ENCODE measurements around the gene LRFN2. TPM values are rescaled to one million over a fixed set of nuclear protein-coding genes. Genes with fewer than 3 reads are reported as not detected.

Gene LRFN2
- total and polyA plus RNA-seq, 4 donors = under 0.01 to 0.01 TPM; not detected in 2

- no peaks in the 10 kb centered on the region for H3K27me3 ChIP-seq (ENCODE audit: control insufficient read depth in 4 of 4, insufficient read depth in 4 of 4, low read length in 3 of 4)
- peaks cover 0 to under 1% (median 0%) of the 10 kb centered on the region in 4 donors for H3K4me1 ChIP-seq (ENCODE audit: control insufficient read depth in 4 of 4, insufficient read depth in 4 of 4, low read length in 3 of 4)
- H3K27ac ChIP-seq (ENCODE audit: low read depth in 1 of 2, low read length in 2 of 2) = no peak overlapping the region
- H3K9me3 ChIP-seq (ENCODE audit: control insufficient read depth in 4 of 4, low read length in 3 of 4) = no peaks in the 10 kb centered on the region
- TF ChIP-seq CTCF (IDR thresholded peaks at IDR 0.05; ENCODE audit: low read depth, low read length, missing input control) (no peak), EGR1 (IDR thresholded peaks at IDR 0.05; ENCODE audit: low read depth in 2 of 2) (no peak), JUND (IDR thresholded peaks at IDR 0.05) (no peak), HNF4G (IDR thresholded peaks at IDR 0.05) (no peak), GABPA (IDR thresholded peaks at IDR 0.05 in 1 of 2, conservative IDR thresholded peaks at IDR 0.05 in 1 of 2) (no peak), ZBTB33 (IDR thresholded peaks at IDR 0.05) (no peak), ATF3 (IDR thresholded peaks at IDR 0.05) (no peak), SP1 (IDR thresholded peaks at IDR 0.05) (no peak), FOXA1 (IDR thresholded peaks at IDR 0.05) (no peak), TAF1 (conservative IDR thresholded peaks at IDR 0.05) (no peak), YY1 (IDR thresholded peaks at IDR 0.05) (no peak), NR2F2 (IDR thresholded peaks at IDR 0.05) (no peak), FOXA2 (IDR thresholded peaks at IDR 0.05) (no peak), HNF4A (conservative IDR thresholded peaks at IDR 0.05) (no peak), RXRA (IDR thresholded peaks at IDR 0.05) (no peak), REST (IDR thresholded peaks at IDR 0.05) (no peak), RAD21 (IDR thresholded peaks at IDR 0.05) (no peak)
- 84% methylated on average over 10 of the region's 10 CpGs for WGBS
- no peak overlapping the region for H3K9ac ChIP-seq (ENCODE audit: low read depth in 1 of 2, low read length in 2 of 2)
- DNase-seq (ENCODE audit: low spot score) = no peak
- no peak overlapping the region for H3K4me3 ChIP-seq (ENCODE audit: low read depth in 1 of 3, low read length in 3 of 3)
- no peaks in the 10 kb centered on the region for H3K36me3 ChIP-seq (ENCODE audit: control insufficient read depth in 4 of 4, insufficient read depth in 3 of 4, low read depth in 1 of 4, low read length in 3 of 4)
Measured at GRCh38 chr6:40520678-40521077, 66.5 kb downstream of the LRFN2 start.

GRCh38 chr6:40520084-40520483 lies 67.1 kb downstream of the LRFN2 start:
- no peaks in the 10 kb centered on the region for H3K36me3 ChIP-seq (ENCODE audit: control insufficient read depth in 4 of 4, insufficient read depth in 3 of 4, low read depth in 1 of 4, low read length in 3 of 4)
- TF ChIP-seq HNF4A (conservative IDR thresholded peaks at IDR 0.05) (no peak), JUND (IDR thresholded peaks at IDR 0.05) (no peak), RAD21 (IDR thresholded peaks at IDR 0.05) (no peak)
- H3K4me3 ChIP-seq (ENCODE audit: low read depth in 1 of 3, low read length in 3 of 3) = no peak overlapping the region
- WGBS = 73% methylated on average over 5 of the region's 5 CpGs
- no peak for DNase-seq (ENCODE audit: low spot score)
- H3K27me3 ChIP-seq (ENCODE audit: control insufficient read depth in 4 of 4, insufficient read depth in 4 of 4, low read length in 3 of 4) = no peaks in the 10 kb centered on the region
- H3K9ac ChIP-seq (ENCODE audit: low read depth in 1 of 2, low read length in 2 of 2) = no peak overlapping the region
- H3K4me1 ChIP-seq (ENCODE audit: control insufficient read depth in 4 of 4, insufficient read depth in 4 of 4, low read length in 3 of 4) = no peaks in the 10 kb centered on the region
- H3K27ac ChIP-seq (ENCODE audit: low read depth in 1 of 2, low read length in 2 of 2) = no peak overlapping the region
- H3K9me3 ChIP-seq (ENCODE audit: control insufficient read depth in 4 of 4, low read length in 3 of 4) = no peaks in the 10 kb centered on the region
